Mesothelial cell of epicardium (in vitro differentiated cells): Measurements from ENCODE around the gene TMEM120A. TPM values are rescaled to one million over a fixed set of nuclear protein-coding genes. Genes with fewer than 3 reads are reported as not detected.

Experiments
- DNase-seq, 2 experiments: peaks; one replicate each; pipeline ENCODE4 v3.0.0; 2021; ENCODE audit warnings: low spot score in 2 of 2; ENCODE audit not compliant: unreplicated experiment in 2 of 2
- H3K27ac Mint-ChIP-seq: 2 replicates; pipeline ENCODE4 v1.8.0; 2021; ENCODE audit warnings: mixed read lengths
- H3K27me3 Mint-ChIP-seq: 2 replicates; pipeline ENCODE4 v1.8.0; 2021; ENCODE audit warnings: low read depth, mixed read lengths
- H3K36me3 Mint-ChIP-seq: 2 replicates; pipeline ENCODE4 v1.8.0; 2021; ENCODE audit warnings: mixed read lengths
- H3K4me1 Mint-ChIP-seq: 2 replicates; pipeline ENCODE4 v1.8.0; 2021; ENCODE audit warnings: mixed read lengths
- H3K4me3 Mint-ChIP-seq: 2 replicates; pipeline ENCODE4 v1.8.0; 2021; ENCODE audit warnings: mild to moderate bottlenecking, moderate library complexity, mixed read lengths
- H3K9me3 Mint-ChIP-seq: 2 replicates; pipeline ENCODE4 v1.8.0; 2021; ENCODE audit warnings: mixed read lengths
- total RNA-seq: library from RNA; stranded (reverse); gene quantifications from 3 replicates; pipeline ENCODE4 v1.2.1, GENCODE V29; 2021
- TF ChIP-seq, protein P1 (sequence below): fragments of 200-600 bp; sonication (generic); IDR thresholded peaks from one replicate; pipeline ENCODE4 v1.5.0; 2021; ENCODE audit warnings: antibody characterized with exemption; ENCODE audit not compliant: unreplicated experiment

The TMEM120A gene
- total RNA-seq, 1 donor from 2014 or later: 17.8 TPM

DNA sequence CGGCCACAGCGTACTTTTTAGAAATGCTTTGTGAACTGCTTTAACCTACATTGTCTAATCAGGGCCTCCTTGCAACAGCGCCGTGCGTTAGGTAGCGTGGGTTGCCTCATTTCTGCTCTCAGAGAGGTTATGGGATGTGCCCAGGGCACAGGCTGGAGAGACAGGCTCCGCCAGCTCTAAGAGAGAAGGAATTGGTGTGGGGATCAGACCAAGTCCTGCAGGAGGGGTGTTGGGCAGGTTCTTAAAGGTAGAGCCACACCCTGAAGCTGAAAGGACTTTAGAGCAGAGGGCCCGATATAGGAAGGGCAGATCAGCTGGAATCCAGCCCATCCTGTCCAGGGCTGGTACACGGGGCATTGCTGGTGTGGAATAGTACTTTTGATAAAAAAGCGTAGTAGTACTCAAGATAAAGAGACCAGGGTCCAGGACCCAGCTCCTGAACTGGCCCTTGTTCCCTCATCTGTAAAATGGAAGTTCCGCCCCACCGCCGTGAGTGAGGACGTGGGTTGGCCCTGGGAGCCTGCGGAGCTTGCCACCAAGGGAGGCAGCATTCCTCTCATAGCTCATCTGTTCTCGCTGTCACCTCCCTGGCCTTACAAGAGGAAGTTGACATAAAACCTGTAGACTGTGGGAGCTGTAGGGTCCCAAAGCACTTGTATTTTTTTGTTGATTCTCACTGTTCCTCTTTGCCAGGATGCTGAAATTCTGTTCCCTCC, 37.2 kb downstream of the TMEM120A start:
- Mint-ChIP-seq H3K9me3 (no peaks in the 10 kb centered on the region), H3K4me1 (peaks cover 13% of the 10 kb centered on the region), H3K36me3 (peaks cover 22% of the 10 kb centered on the region), H3K27ac (peak overlapping the region; percentile 88), H3K27me3 (no peaks in the 10 kb centered on the region), H3K4me3 (peak overlapping the region; percentile 33)
- TF ChIP-seq, protein P1, sequence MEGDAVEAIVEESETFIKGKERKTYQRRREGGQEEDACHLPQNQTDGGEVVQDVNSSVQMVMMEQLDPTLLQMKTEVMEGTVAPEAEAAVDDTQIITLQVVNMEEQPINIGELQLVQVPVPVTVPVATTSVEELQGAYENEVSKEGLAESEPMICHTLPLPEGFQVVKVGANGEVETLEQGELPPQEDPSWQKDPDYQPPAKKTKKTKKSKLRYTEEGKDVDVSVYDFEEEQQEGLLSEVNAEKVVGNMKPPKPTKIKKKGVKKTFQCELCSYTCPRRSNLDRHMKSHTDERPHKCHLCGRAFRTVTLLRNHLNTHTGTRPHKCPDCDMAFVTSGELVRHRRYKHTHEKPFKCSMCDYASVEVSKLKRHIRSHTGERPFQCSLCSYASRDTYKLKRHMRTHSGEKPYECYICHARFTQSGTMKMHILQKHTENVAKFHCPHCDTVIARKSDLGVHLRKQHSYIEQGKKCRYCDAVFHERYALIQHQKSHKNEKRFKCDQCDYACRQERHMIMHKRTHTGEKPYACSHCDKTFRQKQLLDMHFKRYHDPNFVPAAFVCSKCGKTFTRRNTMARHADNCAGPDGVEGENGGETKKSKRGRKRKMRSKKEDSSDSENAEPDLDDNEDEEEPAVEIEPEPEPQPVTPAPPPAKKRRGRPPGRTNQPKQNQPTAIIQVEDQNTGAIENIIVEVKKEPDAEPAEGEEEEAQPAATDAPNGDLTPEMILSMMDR: no peak
- peak in 1 of 2 experiments; percentile 59 for DNase-seq

DNA sequence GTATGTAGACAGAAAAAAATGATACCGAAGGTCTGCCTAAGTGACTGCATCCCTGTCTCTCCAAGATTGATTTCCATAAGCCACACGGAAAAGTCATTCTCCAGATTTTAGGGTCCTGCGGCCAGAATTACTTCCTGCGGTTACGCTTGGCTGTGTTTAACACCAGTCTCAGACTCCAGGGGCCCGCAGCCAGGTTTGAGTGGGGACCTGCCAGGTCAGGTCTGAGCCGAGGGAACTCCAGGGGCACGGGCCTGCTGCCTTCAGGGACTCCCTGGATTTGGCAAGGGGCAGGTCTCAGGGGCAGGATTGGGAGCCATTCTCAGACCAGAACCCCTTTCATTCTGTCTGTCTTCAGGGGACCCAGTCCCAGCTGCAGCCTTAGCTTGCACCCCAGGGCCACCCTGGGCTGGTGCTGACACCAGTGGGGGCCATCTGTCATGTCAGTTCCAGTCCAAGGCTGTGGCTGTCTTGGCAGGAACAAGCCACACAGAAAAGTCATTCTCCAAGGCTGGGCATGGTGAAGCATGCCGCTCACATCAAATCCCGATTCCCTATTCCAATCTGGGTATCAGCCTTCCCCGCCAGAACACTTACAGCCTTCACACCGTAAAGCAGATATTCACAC, 39.0 kb downstream of the TMEM120A start:
- no peak for DNase-seq
- H3K4me3 Mint-ChIP-seq: no peak overlapping the region
- no peaks in the 10 kb centered on the region for H3K27me3 Mint-ChIP-seq
- peak overlapping the region; percentile 68 for H3K27ac Mint-ChIP-seq
- no peaks in the 10 kb centered on the region for H3K9me3 Mint-ChIP-seq
- H3K36me3 Mint-ChIP-seq: peaks cover 20% of the 10 kb centered on the region
- TF ChIP-seq, protein P1: no peak
- H3K4me1 Mint-ChIP-seq: peaks cover 13% of the 10 kb centered on the region

DNA sequence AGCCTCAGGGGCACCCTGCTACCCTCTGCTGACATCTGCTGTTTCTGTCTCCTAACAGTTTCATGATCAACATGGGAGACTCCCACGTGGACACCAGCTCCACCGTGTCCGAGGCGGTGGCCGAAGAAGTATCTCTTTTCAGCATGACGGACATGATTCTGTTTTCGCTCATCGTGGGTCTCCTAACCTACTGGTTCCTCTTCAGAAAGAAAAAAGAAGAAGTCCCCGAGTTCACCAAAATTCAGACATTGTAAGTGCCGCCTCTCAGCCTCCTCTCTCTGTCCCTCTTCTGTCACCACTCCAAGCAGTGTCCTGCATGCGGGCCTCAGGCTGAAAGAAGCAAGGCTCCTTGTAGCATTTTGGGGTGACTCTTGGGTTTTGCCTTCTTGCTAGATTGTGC, 40.5 kb downstream of the TMEM120A start:
- DNase-seq: no peak
- peaks cover 17% of the 10 kb centered on the region for H3K36me3 Mint-ChIP-seq
- no peaks in the 10 kb centered on the region for H3K9me3 Mint-ChIP-seq
- no peaks in the 10 kb centered on the region for H3K27me3 Mint-ChIP-seq
- TF ChIP-seq, protein P1: no peak
- H3K27ac Mint-ChIP-seq: no peak overlapping the region
- H3K4me3 Mint-ChIP-seq: no peak overlapping the region
- peaks cover 17% of the 10 kb centered on the region for H3K4me1 Mint-ChIP-seq

- no peaks in the 10 kb centered on the region for H3K9me3 Mint-ChIP-seq
- no peak overlapping the region for H3K4me3 Mint-ChIP-seq
- H3K27me3 Mint-ChIP-seq: no peaks in the 10 kb centered on the region
- peaks cover 14% of the 10 kb centered on the region for H3K36me3 Mint-ChIP-seq
- TF ChIP-seq, protein P1: no peak
- DNase-seq: no peak
- H3K4me1 Mint-ChIP-seq: peaks cover 14% of the 10 kb centered on the region
- no peak overlapping the region for H3K27ac Mint-ChIP-seq
Measured at GRCh38 chr7:75953431-75953830, 41.0 kb downstream of the TMEM120A start.

DNA sequence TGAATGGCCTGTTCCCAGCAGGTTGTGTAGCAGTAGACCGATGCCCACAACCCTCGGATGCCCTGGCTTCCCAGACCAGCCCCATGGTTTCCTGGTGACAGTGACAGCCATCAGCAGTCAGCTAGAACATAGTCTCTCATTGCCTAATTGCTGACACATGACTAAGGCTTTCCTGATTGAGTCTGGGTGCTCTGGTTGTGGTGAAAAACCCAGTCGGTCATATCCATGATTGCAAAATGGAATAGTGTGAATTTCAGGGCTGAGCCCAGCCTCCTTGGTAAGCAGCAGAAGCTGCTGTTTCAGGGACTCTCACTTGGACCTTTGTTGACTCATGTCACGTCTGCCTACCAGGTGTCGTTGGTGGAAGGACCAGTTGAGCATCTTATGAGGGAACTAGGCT, 42.9 kb downstream of the TMEM120A start:
- Mint-ChIP-seq H3K4me1 (peaks cover 4% of the 10 kb centered on the region), H3K27ac (no peak overlapping the region), H3K9me3 (no peaks in the 10 kb centered on the region), H3K36me3 (peaks cover 18% of the 10 kb centered on the region), H3K4me3 (no peak overlapping the region), H3K27me3 (no peaks in the 10 kb centered on the region)
- TF ChIP-seq, protein P1: no peak
- no peak for DNase-seq
